Right kidney (tissue), 9 donors: ENCODE measurements around the gene CTSG.
"Not testable (repeated sequence)": the region's sequence is repeated elsewhere in the genome, so short reads cannot be mapped to it uniquely, and the experiment has no call there.

ENCODE experiments used
- DNase-seq: peaks from one replicate; pipeline ENCODE4 v3.0.0-alpha.2; 2016
- long read RNA-seq, 8 donors: transcript quantifications; one replicate each; lab custom pipeline, GENCODE V29; 2026

CTSG gene, protein sequence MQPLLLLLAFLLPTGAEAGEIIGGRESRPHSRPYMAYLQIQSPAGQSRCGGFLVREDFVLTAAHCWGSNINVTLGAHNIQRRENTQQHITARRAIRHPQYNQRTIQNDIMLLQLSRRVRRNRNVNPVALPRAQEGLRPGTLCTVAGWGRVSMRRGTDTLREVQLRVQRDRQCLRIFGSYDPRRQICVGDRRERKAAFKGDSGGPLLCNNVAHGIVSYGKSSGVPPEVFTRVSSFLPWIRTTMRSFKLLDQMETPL
- long read RNA-seq, donor 1, result 0 reads
- long read RNA-seq, donor 2, partial matches to known transcripts, result 0 of 2 reads
- long read RNA-seq, donor 2, other reads (novel, unspliced or antisense), result 0 of 2 reads
- long read RNA-seq, donor 3, result 0 reads
- long read RNA-seq, donor 4, result 0 reads
- long read RNA-seq, donor 5, result 0 reads
- long read RNA-seq, donor 6, result 0 reads
- long read RNA-seq, donor 7, result 0 reads
- long read RNA-seq, donor 8, result 0 reads

DNA sequence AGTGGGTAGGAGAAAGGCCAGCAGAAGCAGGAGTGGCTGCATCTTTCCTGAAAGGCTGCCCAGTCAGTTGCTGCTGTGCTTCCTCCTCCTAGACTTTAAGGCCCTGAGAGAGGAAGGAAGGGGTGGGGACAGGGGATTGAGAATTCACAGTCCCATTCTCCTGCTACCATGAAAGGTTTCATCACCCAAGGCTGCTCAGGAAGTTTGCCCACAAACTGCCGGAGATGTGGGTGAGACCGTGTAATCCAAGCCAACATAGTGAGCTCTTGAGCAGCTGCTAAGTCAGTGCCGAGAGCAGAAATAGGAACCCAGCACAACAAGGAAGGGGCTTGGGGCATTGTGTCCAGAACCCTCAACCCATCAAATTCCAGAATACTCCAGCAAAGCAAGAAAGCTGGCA is at the start of gene CTSG:
CTSG (minus strand) TSS at position 69 of the 400 bp plus-strand sequence; CDS start at position 42, 27 bp downstream.
- no peak for DNase-seq

DNA sequence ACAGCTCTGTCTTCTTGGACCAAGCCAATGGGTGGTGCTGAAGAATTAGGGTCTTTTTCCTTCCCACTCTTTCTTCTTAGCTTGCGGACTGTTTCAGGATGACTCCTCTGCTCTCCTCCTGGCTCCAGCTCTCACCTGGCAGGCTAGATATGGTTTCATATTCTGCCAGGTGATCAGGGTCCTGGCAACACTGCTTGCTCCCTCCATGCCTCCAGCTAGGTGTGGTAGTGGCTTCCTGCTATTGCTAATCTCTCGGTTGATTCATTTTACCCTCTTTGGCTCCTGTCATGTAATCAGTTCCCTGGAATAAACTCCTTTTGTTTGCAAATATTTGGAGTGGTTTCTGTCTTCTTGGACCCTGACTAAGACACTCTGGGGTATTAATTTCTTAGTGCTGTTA is 37.7 kb upstream of the CTSG start:
- no peak for DNase-seq

DNA sequence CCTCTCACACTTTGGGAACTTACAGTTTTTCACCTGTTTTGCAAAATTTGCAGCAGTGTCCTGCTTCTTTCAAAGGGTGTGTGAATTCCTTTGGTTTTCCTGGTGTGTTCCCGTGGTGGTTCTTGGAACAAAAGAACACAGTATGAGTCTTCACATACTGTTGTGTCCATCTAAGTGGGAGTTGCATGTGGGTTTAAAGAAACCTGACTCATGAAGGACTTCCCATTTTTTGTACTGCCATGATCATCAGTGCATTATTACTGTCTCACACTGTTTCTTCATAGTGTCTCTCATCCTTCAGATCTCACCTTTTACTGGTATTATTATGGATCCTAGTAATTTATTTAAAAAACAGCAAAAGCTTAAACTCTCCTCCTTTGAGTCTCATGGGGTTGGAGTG is 37.2 kb upstream of the CTSG start:
- DNase-seq, result no peak

DNA sequence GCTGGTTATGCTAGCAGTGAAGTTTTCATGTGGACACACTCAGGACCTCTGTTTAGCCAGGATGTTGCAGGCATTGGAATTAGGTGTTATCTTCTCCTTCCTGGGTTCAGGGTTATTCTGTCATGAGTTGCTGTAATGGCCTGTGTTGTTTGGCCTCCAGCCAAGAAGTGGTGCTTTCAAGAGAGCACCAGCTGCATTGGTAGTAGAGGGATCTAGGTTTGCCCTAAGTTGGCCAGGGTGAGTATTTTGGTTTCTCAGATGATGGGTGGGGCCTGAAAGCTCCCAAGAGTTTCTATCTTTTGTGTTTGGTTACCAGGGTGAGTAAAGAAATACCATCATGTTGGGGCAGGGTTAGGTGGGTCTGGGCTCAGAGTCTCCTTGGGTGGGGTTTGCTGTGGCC is 36.1 kb upstream of the CTSG start:
- no peak for DNase-seq

DNA sequence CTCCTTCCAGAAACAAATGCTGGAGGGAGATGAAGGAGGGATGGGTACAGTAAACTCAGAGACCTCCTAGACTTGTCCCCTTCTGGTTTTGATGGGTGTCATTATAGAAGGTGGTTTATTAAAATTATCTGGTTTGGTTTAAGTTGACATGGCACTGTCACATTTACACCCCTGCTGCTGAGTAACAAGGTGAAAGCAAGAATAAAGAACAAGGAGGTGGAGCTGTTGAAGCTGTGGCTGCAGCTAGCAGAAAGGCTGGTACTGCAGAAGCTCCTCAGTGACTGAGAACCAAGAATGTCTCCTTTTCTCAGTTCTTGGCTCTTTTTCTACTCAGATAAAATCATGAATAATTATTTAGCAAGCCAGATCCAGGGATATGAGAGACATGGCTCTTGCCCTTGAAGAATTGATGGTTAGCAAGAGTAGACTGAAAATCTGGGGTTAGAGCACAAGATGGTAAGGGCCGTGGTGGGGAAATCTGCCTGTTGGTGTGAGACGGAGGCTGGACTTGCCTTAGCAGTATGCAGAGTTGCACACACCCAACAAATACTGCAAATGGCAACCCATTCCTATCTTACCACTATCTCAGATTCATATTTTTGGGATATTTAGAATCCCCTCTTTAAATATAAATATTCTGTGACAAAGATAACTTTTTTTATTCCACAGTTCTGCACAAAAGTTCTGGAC is 33.8 kb upstream of the CTSG start, which contains the start of gene GZMH:
GZMH (minus strand) TSS at position 31 of the 690 bp plus-strand sequence. CDS start 72 bp downstream, outside the sequence.
- no peak for DNase-seq

DNA sequence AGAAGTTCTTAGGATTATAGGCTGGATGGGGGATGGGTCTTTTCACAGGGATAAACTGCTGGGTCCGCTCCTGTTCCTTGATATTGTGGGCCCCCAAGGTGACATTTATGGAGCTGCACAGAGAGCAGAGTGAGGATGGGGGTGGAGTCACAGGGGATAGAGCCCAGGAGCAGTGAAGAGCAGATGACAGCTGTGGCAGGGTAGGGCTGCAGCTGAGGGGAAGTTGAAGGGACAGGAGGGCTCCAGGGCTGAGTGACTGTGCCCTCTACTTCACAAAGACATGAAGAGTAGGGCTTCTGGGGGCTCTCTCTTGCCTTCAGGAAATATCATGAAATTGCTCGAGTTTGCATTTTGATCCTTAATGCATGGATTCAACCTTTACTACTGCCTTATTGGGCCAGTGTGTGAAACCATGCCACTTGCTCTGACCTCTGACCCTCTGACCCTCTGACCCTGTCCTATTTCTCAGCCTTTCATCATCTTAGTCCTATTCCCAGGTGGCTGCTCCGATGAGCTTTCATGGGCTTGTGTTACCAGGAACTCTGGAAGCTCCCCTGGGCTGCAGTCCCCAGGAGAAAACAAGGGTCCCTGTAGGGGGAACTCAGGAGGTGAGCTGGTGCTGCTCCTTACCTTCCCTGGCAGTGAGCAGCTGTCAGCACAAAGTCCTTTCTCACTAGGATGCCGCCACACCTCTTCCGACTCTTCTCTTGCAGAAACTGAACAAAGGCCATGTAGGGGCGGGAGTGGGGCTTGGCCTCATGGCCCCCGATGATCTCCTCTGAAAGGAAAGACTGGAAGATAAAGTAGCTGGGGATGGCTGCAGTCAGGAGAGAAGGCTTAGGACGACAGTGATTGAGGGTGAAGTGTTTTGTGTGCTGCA is 31.8 kb upstream of the CTSG start:
- no peak for DNase-seq

DNA sequence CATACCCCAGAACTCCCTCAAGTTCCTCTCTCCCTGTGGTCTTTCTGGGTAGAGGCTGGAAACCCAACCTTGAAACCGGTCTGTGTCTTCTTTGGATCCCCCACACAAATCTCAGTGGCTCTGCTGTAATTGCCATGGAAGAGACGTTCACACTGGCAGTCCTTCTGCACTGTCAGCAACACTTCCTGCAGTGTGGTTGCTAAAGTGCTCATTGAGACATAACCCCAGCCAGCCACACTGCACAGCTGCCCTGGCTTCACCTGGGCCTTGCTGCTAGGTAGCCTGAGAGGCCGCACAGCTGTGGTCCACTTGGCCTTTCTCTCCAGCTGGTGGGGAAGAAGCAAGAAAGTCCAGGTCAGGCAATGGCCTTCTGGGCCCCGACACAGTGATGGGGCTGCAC is 31.0 kb upstream of the CTSG start:
- DNase-seq, result no peak

DNA sequence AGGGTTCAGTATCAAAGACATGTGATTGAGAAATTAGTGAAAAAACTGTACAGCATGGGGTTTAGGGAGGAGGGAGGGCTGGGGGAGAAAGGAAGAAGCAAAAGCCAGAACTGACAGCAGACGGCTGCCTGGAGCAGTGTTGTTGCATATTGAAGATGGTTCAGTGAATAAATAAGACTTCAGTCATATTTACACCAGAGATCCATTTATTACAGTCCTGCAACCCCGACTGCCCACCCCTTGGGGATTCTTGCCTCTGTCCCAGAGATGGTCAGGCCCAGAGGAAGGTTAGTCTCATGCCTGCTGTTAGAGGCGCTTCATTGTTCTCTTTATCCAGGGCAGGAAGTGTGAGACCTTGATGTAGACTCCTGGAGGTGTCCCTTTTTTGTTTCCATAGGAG is 30.2 kb upstream of the CTSG start:
- DNase-seq, result no peak

DNA sequence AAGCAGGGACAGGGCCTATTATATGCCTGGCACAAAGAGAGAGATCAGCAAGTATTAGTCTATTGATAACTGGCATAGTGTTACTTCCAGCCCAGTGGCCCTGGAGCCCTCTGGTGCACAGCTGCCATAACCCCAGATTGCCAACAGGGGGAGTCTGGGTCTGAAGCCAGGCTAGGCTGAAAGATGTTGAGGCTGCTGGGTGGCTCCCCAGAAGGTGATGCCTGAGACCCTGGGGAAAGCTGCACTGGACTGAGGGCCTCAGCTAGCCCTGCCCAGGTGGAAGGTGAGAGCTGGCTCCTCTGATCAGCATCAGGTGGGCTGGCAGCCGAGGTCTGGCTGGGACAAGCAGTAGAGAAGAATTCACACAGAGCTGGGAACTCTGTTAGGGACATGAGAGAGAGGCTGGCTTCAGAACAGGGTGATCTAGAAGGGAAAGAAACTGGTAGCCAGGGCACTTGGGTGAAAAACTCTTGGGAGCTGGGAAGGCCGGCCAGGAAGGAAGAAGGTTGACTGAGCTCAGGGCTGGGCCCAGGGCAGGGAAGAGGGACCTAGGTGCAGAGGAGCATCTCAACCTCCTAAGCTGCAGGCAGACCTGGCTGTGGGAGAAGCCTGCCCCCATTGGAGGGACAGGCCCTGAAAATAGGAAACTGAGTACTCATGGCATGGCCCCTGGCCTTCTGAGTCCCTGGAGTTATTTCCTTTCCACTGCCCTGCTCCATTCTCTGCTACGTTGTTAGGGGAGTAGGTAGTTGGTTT is 29.6 kb upstream of the CTSG start:
- DNase-seq, result peak; percentile 14

DNA sequence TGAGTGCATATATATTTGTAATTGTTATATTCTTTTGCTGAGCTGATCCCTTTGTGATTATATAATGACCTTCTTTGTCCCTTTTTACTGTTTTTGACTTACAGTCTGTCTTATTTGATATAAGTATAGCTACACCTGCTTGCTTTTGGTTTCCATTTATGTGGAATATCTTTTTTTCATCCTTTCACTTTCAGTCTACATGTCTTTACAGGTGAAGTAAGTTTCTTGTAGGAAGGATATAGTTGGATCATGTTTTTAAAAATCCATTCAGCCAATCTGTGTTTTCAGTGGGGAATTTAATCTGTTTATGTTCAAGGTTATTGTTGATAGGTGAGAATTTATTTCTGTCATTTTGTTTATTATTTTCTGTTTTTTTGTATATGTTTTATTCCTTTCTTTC is 21.4 kb upstream of the CTSG start:
- DNase-seq, result no peak

DNA sequence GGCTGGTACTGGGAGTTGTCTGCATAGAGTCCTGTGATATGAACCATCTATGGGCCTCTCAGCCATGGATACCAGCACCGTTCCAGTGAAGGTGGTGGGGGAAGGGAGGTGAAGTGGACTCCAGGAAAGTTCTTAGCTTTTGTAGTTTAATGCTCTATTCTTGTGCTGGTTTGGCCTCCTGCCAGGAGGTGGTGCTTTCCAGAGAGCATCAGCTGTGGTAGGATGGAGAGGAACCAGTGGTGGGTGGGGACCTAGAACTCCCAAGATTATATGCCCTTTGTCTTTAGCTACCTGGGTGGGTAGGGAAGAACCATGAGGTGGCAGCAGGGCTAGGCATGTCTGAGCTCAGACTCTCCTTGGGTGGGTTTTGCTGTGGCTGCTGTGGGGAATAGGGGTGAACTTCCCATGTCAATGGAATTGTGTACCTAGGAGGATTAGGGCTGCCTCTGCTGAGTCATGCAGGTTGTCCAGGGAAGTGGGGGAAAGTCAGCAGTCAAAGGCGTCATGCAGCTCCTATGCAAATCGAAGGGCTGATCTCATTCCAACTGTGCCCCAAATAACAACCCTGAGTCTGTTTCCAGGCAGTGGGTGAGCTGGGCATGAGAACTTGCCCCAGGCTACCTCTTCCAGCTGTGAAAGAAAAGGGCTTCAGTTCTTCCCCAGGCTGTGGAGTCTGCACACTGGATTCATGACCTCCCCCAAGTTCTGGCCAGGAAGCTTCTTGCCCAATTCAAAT is 19.2 kb upstream of the CTSG start:
- DNase-seq, result no peak

DNA sequence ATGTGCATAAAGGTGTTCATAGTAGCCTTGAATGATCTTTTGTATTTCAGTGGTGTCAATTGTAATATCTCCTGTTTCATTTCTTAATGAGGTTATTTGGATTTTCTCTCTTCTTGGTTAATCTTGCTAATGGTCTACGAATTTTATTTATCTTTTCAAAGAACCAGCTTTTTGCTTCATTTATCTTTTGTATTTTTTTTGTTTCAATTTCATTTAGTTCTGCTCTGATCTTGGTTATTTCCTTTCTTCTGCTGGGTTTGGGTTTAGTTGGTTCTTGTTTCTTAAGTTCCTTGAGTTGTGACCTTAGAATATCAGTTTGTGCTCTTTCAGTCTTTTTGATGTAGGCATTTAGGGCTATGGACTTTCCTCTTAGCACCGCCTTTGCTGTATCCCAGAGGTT is 15.0 kb upstream of the CTSG start:
- not testable (repeated sequence) for DNase-seq

DNA sequence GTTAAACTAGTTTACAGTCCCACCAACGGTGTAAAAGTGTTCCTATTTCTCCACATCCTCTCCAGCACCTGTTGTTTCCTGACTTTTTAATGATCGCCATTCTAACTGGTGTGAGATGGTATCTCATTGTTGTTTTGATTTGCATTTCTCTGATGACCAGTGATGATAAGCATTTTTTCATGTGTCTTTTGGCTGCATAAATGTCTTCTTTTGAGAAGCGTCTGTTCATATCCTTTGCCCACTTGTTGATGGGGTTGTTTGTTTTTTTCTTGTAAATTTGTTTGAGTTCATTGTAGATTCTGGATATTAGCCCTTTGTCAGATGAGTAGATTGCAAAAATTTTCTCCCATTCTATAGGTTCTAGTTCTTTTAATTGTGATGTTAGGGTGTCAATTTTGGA is 8.4 kb upstream of the CTSG start:
- DNase-seq, result not testable (repeated sequence)

DNA sequence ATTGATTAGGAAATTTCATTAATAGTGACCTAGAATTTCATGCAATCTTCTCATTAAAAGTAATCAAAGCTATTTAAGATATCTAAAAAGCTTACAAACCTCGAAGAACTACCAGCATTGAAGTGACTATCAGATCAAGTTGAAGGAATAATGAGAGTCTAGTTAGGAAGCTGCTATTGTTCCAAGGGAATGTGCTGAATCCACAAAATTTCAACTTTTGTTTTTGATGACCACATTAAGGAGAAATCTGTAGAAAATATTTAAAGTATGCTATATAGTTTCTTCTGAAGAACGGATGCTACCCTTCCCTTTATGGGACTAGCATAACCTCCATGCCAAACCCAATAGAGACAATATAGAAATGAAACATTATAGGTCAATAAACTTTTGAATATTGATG is 2.5 kb upstream of the CTSG start:
- no peak for DNase-seq

DNA sequence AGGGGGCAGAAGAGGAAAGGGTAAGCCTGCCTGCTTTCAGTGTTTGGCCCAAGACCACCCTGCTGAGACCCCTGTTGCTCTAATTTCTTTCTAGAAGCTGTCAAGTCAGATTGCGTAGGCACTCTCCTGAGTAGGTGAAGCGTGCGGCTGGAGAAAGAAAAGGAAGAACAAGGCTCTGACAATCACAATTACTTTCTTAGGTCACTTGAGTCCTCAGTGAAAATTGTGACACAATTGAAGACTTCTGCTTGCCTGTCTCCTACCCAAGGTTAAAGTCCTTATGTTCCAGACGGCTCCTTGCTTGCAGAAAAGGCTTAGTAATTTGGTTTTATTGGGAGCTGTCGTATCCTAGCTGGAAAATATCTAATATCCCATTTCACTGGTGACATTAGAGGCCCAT is 721 bp upstream of the CTSG start:
- DNase-seq, result no peak

DNA sequence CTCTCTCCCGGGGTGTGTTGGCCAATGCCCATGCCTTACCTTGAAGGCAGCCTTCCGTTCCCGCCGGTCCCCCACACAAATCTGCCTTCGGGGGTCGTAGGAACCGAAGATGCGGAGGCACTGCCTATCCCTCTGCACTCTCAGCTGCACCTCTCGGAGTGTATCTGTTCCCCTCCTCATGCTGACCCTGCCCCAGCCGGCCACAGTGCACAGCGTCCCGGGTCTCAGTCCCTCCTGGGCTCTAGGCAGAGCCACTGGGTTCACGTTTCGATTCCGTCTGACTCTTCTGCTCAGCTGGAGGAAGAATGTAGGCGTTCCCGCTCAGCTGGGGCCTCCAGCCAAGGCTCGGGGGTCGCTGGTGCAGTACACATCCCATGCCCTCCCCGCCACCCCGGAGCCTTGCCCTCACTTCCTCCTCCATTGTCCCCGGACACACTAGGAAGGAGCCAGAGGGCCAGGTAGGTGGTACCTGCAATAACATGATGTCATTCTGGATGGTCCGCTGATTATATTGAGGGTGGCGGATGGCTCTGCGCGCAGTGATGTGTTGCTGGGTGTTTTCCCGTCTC is 1.8 kb downstream of the CTSG start:
- DNase-seq, result no peak

DNA sequence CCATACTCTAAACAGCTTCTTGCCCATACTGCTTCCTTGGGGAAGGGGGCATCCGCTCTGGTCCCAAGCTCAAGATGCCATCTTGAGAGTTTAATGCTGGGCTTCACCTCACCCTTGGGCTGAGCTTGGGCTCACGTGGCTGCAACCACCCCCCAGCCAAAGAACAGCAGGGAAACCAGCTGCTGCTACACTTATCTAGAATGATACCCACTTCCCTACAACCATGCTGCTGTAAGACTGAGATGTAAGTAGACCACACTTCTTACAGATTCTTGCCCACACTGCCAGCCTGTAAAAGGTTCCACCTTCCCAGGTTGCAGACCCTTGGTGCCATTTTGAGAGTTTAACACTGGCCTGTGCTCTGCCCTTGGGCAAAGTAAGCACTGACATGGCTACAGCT is 9.7 kb downstream of the CTSG start:
- no peak for DNase-seq

DNA sequence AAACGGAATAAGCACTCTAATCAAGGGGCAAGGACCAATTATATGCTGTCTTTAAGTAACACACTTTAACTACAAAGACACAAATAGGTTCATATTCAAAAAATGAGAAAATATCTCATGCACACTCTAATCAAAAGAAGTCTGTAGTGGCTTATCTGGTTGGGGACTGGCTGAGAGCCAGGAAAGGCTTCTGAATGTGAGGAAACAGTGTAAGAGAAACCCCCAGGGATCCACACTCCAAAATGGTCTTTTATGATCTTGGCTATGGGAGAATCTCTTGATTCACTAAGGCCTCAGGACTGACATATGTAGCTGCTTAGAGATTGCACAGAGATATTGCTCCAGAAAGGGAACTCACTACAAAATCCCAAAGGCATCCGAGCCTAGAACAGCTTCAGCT is 10.3 kb downstream of the CTSG start:
- DNase-seq, result no peak

DNA sequence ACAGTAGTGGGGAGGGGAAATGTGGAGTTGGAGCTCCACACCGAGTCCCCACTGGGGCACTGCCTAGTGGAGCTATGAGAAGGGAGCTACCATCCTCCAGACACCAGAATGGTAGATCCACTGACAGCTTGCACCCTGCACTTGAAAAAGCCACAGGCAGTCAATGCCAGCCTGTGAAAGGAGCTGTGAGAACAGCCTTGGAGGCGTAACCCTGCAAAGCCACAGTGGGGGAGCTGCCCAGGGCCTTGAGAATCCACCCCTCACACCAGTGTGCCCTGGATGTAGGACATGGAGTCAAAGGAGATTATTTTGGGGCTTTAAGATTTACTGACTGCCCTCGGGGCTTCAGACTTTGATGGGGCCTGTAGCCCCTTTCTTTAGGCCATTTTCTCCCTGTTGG is 12.5 kb downstream of the CTSG start:
- DNase-seq, result no peak

DNA sequence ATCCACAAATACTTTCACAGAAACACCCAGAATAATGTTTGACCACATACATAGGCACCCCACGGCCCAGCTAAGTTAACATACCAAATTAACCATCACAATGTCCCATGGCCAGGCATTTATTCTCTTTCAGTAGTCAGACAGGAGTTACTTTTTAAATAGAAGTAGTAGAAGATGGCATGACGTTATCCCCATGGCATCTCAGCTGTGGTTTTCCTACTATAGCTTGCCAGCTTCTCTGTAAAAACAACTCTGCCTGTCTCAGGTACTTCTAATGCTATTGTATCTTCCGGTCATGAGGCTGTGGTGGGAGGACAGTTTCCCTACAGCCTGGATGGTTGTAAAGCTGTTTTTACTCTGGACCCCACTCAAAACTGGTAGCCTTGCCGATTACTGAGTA is 19.3 kb downstream of the CTSG start:
- DNase-seq, result no peak

DNA sequence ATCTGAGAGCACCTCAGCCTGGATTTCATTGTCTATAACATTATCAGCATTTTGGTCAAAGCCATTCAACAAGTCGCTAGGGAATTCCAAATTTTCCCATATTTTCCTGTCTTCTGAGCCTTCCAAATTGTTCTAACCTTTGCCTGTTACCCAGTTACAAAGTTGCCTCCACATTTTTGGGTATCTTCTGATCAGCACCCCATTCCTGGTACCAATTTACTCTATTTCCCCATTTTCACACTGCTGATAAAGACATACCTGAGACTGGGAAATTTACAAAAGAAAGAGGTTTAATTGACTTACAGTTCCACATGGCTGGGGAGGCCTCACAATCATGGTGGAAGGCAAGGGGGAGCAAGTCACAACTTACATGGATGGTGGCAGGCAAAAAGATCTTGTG is 27.0 kb downstream of the CTSG start:
- not testable (repeated sequence) for DNase-seq
